Adrenal gland (tissue), 12 donors: ENCODE measurements around the gene TBPL2. TPM values are rescaled to one million over a fixed set of nuclear protein-coding genes. Genes with fewer than 3 reads are reported as not detected.

ENCODE experiments used
- DNase-seq, 7 donors: peaks; one replicate each; pipeline ENCODE4 v3.0.0-alpha.2; 2019 to 2020
- H3K27ac ChIP-seq, 5 donors: fragments of 200-600 bp; sonication (generic) in 4 of 5; 1 replicate in 3 of 5; 2 replicates in 2 of 5; pipeline versions ENCODE4 v1.5.1 to v1.8.0; 2016 to 2020; ENCODE audit warnings: mild to moderate bottlenecking in 1 of 5
- H3K27me3 ChIP-seq: fragments of 200-600 bp; 2 replicates; pipeline ENCODE4 v1.8.0; 2021
- H3K36me3 ChIP-seq, 2 donors: fragments of 200-600 bp; replicated peaks in 1 of 2; 1 replicate in 1 of 2; 2 replicates in 1 of 2; pipeline versions ENCODE4 v1.5.1 to v1.8.0; 2018 to 2022
- H3K4me1 ChIP-seq, 2 donors: fragments of 200-600 bp; replicated peaks in 1 of 2; 1 replicate in 1 of 2; 2 replicates in 1 of 2; pipeline versions ENCODE4 v1.5.1 to v1.8.0; 2018 to 2021
- H3K4me3 ChIP-seq, 4 donors: fragments of 200-600 bp; sonication (generic) in 3 of 4; one replicate each; pipeline ENCODE4 v1.5.1; 2016 to 2018
- H3K9me3 ChIP-seq, 3 donors: fragments of 200-600 bp; sonication (generic) in 1 of 3; replicated peaks in 1 of 3; 1 replicate in 2 of 3; 2 replicates in 1 of 3; pipeline versions ENCODE4 v1.5.1 to v1.8.0; 2016 to 2021
- CTCF ChIP-seq, 6 experiments: fragments of 450-650 bp in 4 of 6; fragments of 200-600 bp in 2 of 6; sonication (generic) in 1 of 6; IDR thresholded peaks; 1 replicate in 5 of 6; 2 replicates in 1 of 6; pipeline versions ENCODE4 v1.5.1 to v1.8.0; 2016 to 2021; ENCODE audit warnings: antibody characterized with exemption in 6 of 6, mild to moderate bottlenecking in 2 of 6, moderate library complexity in 1 of 6
- POLR2A ChIP-seq, 2 donors: fragments of 450-650 bp; IDR thresholded peaks; one replicate each; pipeline ENCODE4 v1.6.1; 2017; ENCODE audit warnings: antibody characterized with exemption in 2 of 2, mild to moderate bottlenecking in 2 of 2, moderate library complexity in 1 of 2
- WGBS, 4 donors: extraction: QIAGEN DNeasy Blood & Tissue Kit in 2 of 4; methylation state at CpG; one replicate each; pipeline versions ENCODE4 v1.1.5 to v1.1.7; 2013 to 2017; 5-methylcytosine and 5-hydroxymethylcytosine counted together
- intact Hi-C, 2 donors: fragments of 100-400 bp; cut with DNase I; formaldehyde crosslinking; loops; one replicate each; pipeline versions ENCODE4 v1.14.1 to v1.15.0; 2022 to 2023
- polyA plus RNA-seq, 3 donors: library from polyadenylated mRNA; stranded (reverse); fragments of 200-250 nt in 2 of 3; fragments of 350-450 nt in 1 of 3; fragmentation: Illumina TruSeq in 1 of 3; extraction: RNeasy Lipid Tissue Mini Kit (QIAGEN cat#74804) in 1 of 3; gene quantifications; one replicate each; pipeline ENCODE4 v1.2.3, GENCODE V29; 2013 to 2014
- total RNA-seq, 9 donors: library from RNA; depleted of rRNA in 4 of 9; stranded (reverse); fragments of >200 nt in 4 of 9; fragments of 120-200 nt in 1 of 9; fragmentation: NEBNext Ultra II Directional in 1 of 9; extraction: Animal tissue kit (Norgen Biotek cat#: 25700) in 1 of 9; gene quantifications; one replicate each; pipeline versions ENCODE4 v1.1.0 to v1.2.4, GENCODE V29; 2013 to 2023
- donor health status: healthy with polysubstance abuse.
- donor health status: Bipolar disorder and iron deficiency.
- donor health status: DM: yes; HTN: yes; CAD: no.
- donor health status: DM: no; HTN: no; CAD: no.
- donor health status: DM: no; HTN: no; CAD: no.
- donor health status: DM: yes; HTN: yes; CAD: no.

Gene TBPL2
- total and polyA plus RNA-seq, 12 donors, result 0.06 TPM; not detected in 11

GRCh38 chr14:55441286-55441685 is 870 bp upstream of the TBPL2 start:
- H3K4me3 ChIP-seq, result no peak overlapping the region
- 80 to 87% (median 85%) methylated on average over 9 of the region's 9 CpGs for WGBS, 4 donors
- DNase-seq, result no peak
- no peak overlapping the region for H3K27ac ChIP-seq
- H3K27me3 ChIP-seq, result peaks cover 5% of the 10 kb centered on the region
- H3K4me1 ChIP-seq, result peaks cover 0 to under 1% of the 10 kb centered on the region in 2 donors
- H3K36me3 ChIP-seq, result no peaks in the 10 kb centered on the region
- intact Hi-C loops, result loop anchor here in 1 of 2 donors (10.0 kb wide), 3 partner anchors 144 to 1034 kb away; partner anchors contain the start of gene KTN1
- no peak for TF ChIP-seq POLR2A (IDR thresholded peaks at IDR 0.05)
- H3K9me3 ChIP-seq, result no peaks in the 10 kb centered on the region

DNA sequence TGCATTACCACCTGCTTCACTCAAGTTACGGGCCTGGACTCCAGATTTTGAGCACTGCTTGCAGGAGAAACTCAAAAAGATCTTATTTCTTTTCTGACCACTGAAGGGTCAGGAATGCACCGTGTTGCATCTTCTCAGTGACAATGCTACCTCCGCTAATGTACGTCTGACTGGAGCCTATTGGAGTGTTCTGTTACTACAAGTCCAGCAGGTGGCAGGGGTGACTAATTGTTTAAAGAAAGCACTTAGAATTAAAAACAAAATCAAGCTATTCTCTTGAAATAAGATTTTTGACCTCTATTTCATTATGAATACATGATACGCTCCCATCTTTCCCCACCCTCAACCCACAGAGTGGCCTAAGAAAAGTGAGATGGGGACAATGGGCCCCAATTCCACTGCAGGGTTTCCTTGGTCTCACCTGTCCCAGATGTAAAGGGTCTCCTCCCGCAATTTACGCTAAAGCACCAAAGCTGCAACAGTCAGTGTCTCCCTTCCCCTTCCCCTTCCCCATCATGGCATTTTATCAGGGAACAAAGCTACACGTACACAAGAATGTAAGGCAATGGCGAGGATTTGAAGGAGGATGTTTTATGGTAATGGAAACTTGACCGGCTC is 2.2 kb downstream of the TBPL2 start:
- intact Hi-C loops, result loop anchor here in 1 of 2 donors (10.0 kb wide), 1 partner anchor 193 kb away; no protein-coding TSS in a partner anchor
- H3K27me3 ChIP-seq, result peaks cover 5% of the 10 kb centered on the region

GRCh38 chr14:55436931-55437330 is 3.5 kb downstream of the TBPL2 start:
- no peak for DNase-seq
- Histone ChIP-seq H3K4me3 (no peak overlapping the region), H3K36me3 (no peaks in the 10 kb centered on the region), H3K9me3 (no peaks in the 10 kb centered on the region), H3K27ac (no peak overlapping the region), H3K27me3 (peaks cover 5% of the 10 kb centered on the region), H3K4me1 (no peaks in the 10 kb centered on the region)
- TF ChIP-seq POLR2A (IDR thresholded peaks at IDR 0.05) (no peak), CTCF (IDR thresholded peaks at IDR 0.05) (no peak)
- 66 to 81% (median 75%) methylated on average over 4 of the region's 4 CpGs for WGBS, 4 donors
- intact Hi-C loops, result loop anchor here in 1 of 2 donors (10.0 kb wide), 1 partner anchor 192 kb away; no protein-coding TSS in a partner anchor

More for the DNA sequence above, 2.2 kb downstream of the TBPL2 start:
- 36 to 48% (median 46%) methylated on average over 10 of the region's 10 CpGs for WGBS, 4 donors
- H3K9me3 ChIP-seq, result no peaks in the 10 kb centered on the region
- DNase-seq, result peak in 5 of 7 donors; percentile 36 to 70 (median 50)
- peak; percentile 49 to 70 (median 60) for TF ChIP-seq CTCF (IDR thresholded peaks at IDR 0.05)
- TF ChIP-seq POLR2A (IDR thresholded peaks at IDR 0.05), result no peak
- H3K4me3 ChIP-seq, result no peak overlapping the region
- H3K4me1 ChIP-seq, result no peaks in the 10 kb centered on the region
- H3K27ac ChIP-seq, result no peak overlapping the region
- H3K36me3 ChIP-seq, result no peaks in the 10 kb centered on the region

- WGBS, 4 donors, result 44 to 54% (median 51%) methylated on average over 4 of the region's 4 CpGs
- no peak for TF ChIP-seq CTCF (IDR thresholded peaks at IDR 0.05)
- DNase-seq, result no peak
- H3K27me3 ChIP-seq, result peaks cover 5% of the 10 kb centered on the region
- H3K27ac ChIP-seq, result no peak overlapping the region
- no peaks in the 10 kb centered on the region for H3K9me3 ChIP-seq
- no peaks in the 10 kb centered on the region for H3K36me3 ChIP-seq
- intact Hi-C loops, result loop anchor here in 1 of 2 donors (10.0 kb wide), 1 partner anchor 192 kb away; no protein-coding TSS in a partner anchor
- H3K4me3 ChIP-seq, result no peak overlapping the region
- no peaks in the 10 kb centered on the region for H3K4me1 ChIP-seq
Measured at GRCh38 chr14:55436519-55436918, 3.9 kb downstream of the TBPL2 start.

DNA sequence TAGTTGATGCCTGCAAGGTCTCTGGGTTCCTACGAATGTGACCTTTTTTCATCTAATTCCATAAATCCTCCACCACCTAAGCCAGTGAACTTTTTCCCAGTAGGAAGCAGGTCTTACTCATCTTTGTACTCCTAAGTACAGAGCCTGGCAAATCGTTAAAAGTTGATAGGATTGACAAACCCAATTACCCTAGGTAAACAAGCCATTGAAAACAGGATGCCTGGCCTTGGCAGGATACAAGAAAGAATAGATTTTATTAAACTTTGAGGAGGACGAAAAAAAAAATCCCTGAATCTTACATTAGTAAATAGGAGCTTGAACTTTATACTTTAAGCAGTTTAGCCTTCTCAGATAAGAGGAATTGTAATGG is 5.6 kb downstream of the TBPL2 start:
- no peak for DNase-seq
- intact Hi-C loops, result loop anchor here in 1 of 2 donors (10.0 kb wide), 1 partner anchor 190 kb away; no protein-coding TSS in a partner anchor
- WGBS, 4 donors, result 37 to 41% (median 41%) methylated on average over 3 of the region's 3 CpGs

More for the DNA sequence above, 5.6 kb downstream of the TBPL2 start:
- H3K9me3 ChIP-seq, result no peaks in the 10 kb centered on the region
- no peaks in the 10 kb centered on the region for H3K27me3 ChIP-seq
- H3K27ac ChIP-seq, result no peak overlapping the region
- no peaks in the 10 kb centered on the region for H3K4me1 ChIP-seq
- H3K4me3 ChIP-seq, result no peak overlapping the region
- no peaks in the 10 kb centered on the region for H3K36me3 ChIP-seq
- TF ChIP-seq POLR2A (IDR thresholded peaks at IDR 0.05) (no peak), CTCF (IDR thresholded peaks at IDR 0.05) (no peak)
